ENCODE results near the gene COMT. TPM values are rescaled to one million over a fixed set of nuclear protein-coding genes. Genes with fewer than 3 reads are reported as not detected.

COMT gene
- total and polyA plus RNA-seq, 2 experiments from 2014 or later = 490 to 508 TPM

- 78 to 82% methylated on average over 11 to 14 of the region's 14 CpGs for WGBS, 2 experiments (ENCODE audit: low coverage in 1 of 2, low lambda C conversion rate in 2 of 2, missing lambda C conversion rate in 2 of 2)
- no peaks in the 10 kb centered on the region for H3K9me2 ChIP-seq (ENCODE audit: insufficient read depth)
- no peaks in the 10 kb centered on the region for H3F3A ChIP-seq (ENCODE audit: insufficient read depth)
- H4K20me1 ChIP-seq (ENCODE audit: insufficient read depth) = no peaks in the 10 kb centered on the region
- no peak overlapping the region for H3K4me3 ChIP-seq
- H3K27me3 ChIP-seq (replicated peaks; ENCODE audit: insufficient read depth) = no peaks in the 10 kb centered on the region
- no peak overlapping the region for H3K4me2 ChIP-seq (ENCODE audit: unreplicated experiment)
- H3K9me3 ChIP-seq (ENCODE audit: low read depth) = no peaks in the 10 kb centered on the region
- in situ Hi-C loops (cut with MboI) = no loop called here
- no peak for DNase-seq
- no peak overlapping the region for H3K27ac ChIP-seq
- no peaks in the 10 kb centered on the region for H3K79me2 ChIP-seq (ENCODE audit: insufficient read depth)
- H2AFZ ChIP-seq = no peak overlapping the region
- no peaks in the 10 kb centered on the region for H3K4me1 ChIP-seq (ENCODE audit: insufficient read depth)
- H3K9ac ChIP-seq = no peak overlapping the region
- H3K36me3 ChIP-seq (ENCODE audit: low read depth) = no peaks in the 10 kb centered on the region
- TF ChIP-seq EZH2phosphoT487 (IDR thresholded peaks at IDR 0.05; ENCODE audit: insufficient read depth, low read depth) (no peak), EZH2 (IDR thresholded peaks at IDR 0.05; ENCODE audit: insufficient read depth, poor library complexity, severe bottlenecking) (no peak)
Measured at GRCh38 chr22:20000246-20001081, 58.9 kb downstream of the COMT start.

- no peak overlapping the region for H2AFZ ChIP-seq
- TF ChIP-seq EZH2 (IDR thresholded peaks at IDR 0.05; ENCODE audit: insufficient read depth, poor library complexity, severe bottlenecking) (no peak), EZH2phosphoT487 (IDR thresholded peaks at IDR 0.05; ENCODE audit: insufficient read depth, low read depth) (no peak)
- in situ Hi-C loops (cut with MboI) = no loop called here
- H3K36me3 ChIP-seq (ENCODE audit: low read depth) = no peaks in the 10 kb centered on the region
- H3K27me3 ChIP-seq (replicated peaks; ENCODE audit: insufficient read depth) = no peaks in the 10 kb centered on the region
- no peak overlapping the region for H3K4me2 ChIP-seq (ENCODE audit: unreplicated experiment)
- H3K27ac ChIP-seq = no peak overlapping the region
- H3K4me3 ChIP-seq = no peak overlapping the region
- no peaks in the 10 kb centered on the region for H3K4me1 ChIP-seq (ENCODE audit: insufficient read depth)
- 74 to 82% methylated on average over 10 to 11 of the region's 11 CpGs for WGBS, 2 experiments (ENCODE audit: low coverage in 1 of 2, low lambda C conversion rate in 2 of 2, missing lambda C conversion rate in 2 of 2)
- no peaks in the 10 kb centered on the region for H3K9me2 ChIP-seq (ENCODE audit: insufficient read depth)
- no peaks in the 10 kb centered on the region for H3F3A ChIP-seq (ENCODE audit: insufficient read depth)
- H3K9me3 ChIP-seq (ENCODE audit: low read depth) = no peaks in the 10 kb centered on the region
- no peak overlapping the region for H3K9ac ChIP-seq
- no peaks in the 10 kb centered on the region for H3K79me2 ChIP-seq (ENCODE audit: insufficient read depth)
- no peaks in the 10 kb centered on the region for H4K20me1 ChIP-seq (ENCODE audit: insufficient read depth)
- no peak for DNase-seq
Measured at GRCh38 chr22:20001082-20001638, 59.6 kb downstream of the COMT start.

- Histone ChIP-seq H3K36me3 (ENCODE audit: low read depth) (no peaks in the 10 kb centered on the region), H3K4me1 (ENCODE audit: insufficient read depth) (no peaks in the 10 kb centered on the region), H3K79me2 (ENCODE audit: insufficient read depth) (no peaks in the 10 kb centered on the region), H4K20me1 (ENCODE audit: insufficient read depth) (no peaks in the 10 kb centered on the region), H3K9me3 (ENCODE audit: low read depth) (no peaks in the 10 kb centered on the region), H3K4me2 (ENCODE audit: unreplicated experiment) (no peak overlapping the region), H3K4me3 (no peak overlapping the region), H3K27ac (no peak overlapping the region), H3K9me2 (ENCODE audit: insufficient read depth) (no peaks in the 10 kb centered on the region), H3K27me3 (replicated peaks; ENCODE audit: insufficient read depth) (no peaks in the 10 kb centered on the region), H2AFZ (no peak overlapping the region), H3K9ac (no peak overlapping the region), H3F3A (ENCODE audit: insufficient read depth) (no peaks in the 10 kb centered on the region)
- no peak for DNase-seq
- TF ChIP-seq EZH2 (IDR thresholded peaks at IDR 0.05; ENCODE audit: insufficient read depth, poor library complexity, severe bottlenecking) (no peak), EZH2phosphoT487 (IDR thresholded peaks at IDR 0.05; ENCODE audit: insufficient read depth, low read depth) (no peak)
- in situ Hi-C loops (cut with MboI) = no loop called here
- WGBS, 2 experiments (ENCODE audit: low coverage in 1 of 2, low lambda C conversion rate in 2 of 2, missing lambda C conversion rate in 2 of 2) = 70 to 79% methylated on average over 9 of the region's 9 CpGs
Measured at GRCh38 chr22:20002128-20002527, 60.6 kb downstream of the COMT start.

- Histone ChIP-seq H3K9me2 (ENCODE audit: insufficient read depth) (no peaks in the 10 kb centered on the region), H3K27me3 (replicated peaks; ENCODE audit: insufficient read depth) (no peaks in the 10 kb centered on the region), H3K9ac (no peak overlapping the region), H3K79me2 (ENCODE audit: insufficient read depth) (no peaks in the 10 kb centered on the region), H2AFZ (no peak overlapping the region), H3K4me3 (no peak overlapping the region), H3K27ac (no peak overlapping the region), H3F3A (ENCODE audit: insufficient read depth) (no peaks in the 10 kb centered on the region), H3K4me2 (ENCODE audit: unreplicated experiment) (no peak overlapping the region), H4K20me1 (ENCODE audit: insufficient read depth) (no peaks in the 10 kb centered on the region), H3K4me1 (ENCODE audit: insufficient read depth) (no peaks in the 10 kb centered on the region), H3K9me3 (ENCODE audit: low read depth) (no peaks in the 10 kb centered on the region), H3K36me3 (ENCODE audit: low read depth) (no peaks in the 10 kb centered on the region)
- in situ Hi-C loops (cut with MboI) = no loop called here
- WGBS, 2 experiments (ENCODE audit: low coverage in 1 of 2, low lambda C conversion rate in 2 of 2, missing lambda C conversion rate in 2 of 2) = 53 to 64% methylated on average over 2 of the region's 2 CpGs
- TF ChIP-seq EZH2phosphoT487 (IDR thresholded peaks at IDR 0.05; ENCODE audit: insufficient read depth, low read depth) = no peak
- TF ChIP-seq EZH2 (IDR thresholded peaks at IDR 0.05; ENCODE audit: insufficient read depth, poor library complexity, severe bottlenecking) = no peak
- no peak for DNase-seq
Measured at GRCh38 chr22:20002636-20003035, 61.1 kb downstream of the COMT start.
